D721Med (cell line): ENCODE measurements around the gene PFAS.

Source experiments
- DNase-seq: peaks from one replicate; pipeline ENCODE4 v3.0.0; 2011; ENCODE audit warnings: low spot score; ENCODE audit not compliant: insufficient read length
- FAIRE-seq: peaks from 2 replicates; lab custom pipeline; 2011; peaks lifted over from hg19 to GRCh38; lab: Jason Lieb, UNC
- CTCF ChIP-seq: IDR thresholded peaks from 2 replicates; pipeline ENCODE4 v1.5.1; 2012; ENCODE audit warnings: mild to moderate bottlenecking, control low read depth; ENCODE audit not compliant: insufficient read depth; ENCODE audit errors: missing control alignments

The PFAS gene

GRCh38 chr17:8223356-8224126 is 25.5 kb upstream of the PFAS start:
- no peak for DNase-seq
- no peak for FAIRE-seq
- TF ChIP-seq CTCF: peak; percentile 16

- DNase-seq (no peak), FAIRE-seq (no peak)
- TF ChIP-seq CTCF: no peak
Observed at GRCh38 chr17:8224891-8225812, 23.9 kb upstream of the PFAS start.

GRCh38 chr17:8225813-8226535 is 23.1 kb upstream of the PFAS start:
- TF ChIP-seq CTCF: no peak
- no peak for DNase-seq
- FAIRE-seq: no peak

GRCh38 chr17:8226536-8227237 is 22.4 kb upstream of the PFAS start:
- no peak for TF ChIP-seq CTCF
- DNase-seq (no peak), FAIRE-seq (no peak)

GRCh38 chr17:8227238-8227581 is 21.9 kb upstream of the PFAS start:
- FAIRE-seq (no peak), DNase-seq (no peak)
- no peak for TF ChIP-seq CTCF

- FAIRE-seq (no peak), DNase-seq (no peak)
- no peak for TF ChIP-seq CTCF
Observed at GRCh38 chr17:8231701-8232100, 17.4 kb upstream of the PFAS start.
